GM12801 (cell line): ENCODE measurements around the gene MSS51.

Experiments used
- TF ChIP-seq, protein P1 (sequence below): IDR thresholded peaks from one replicate; pipeline ENCODE4 v1.5.1; 2011; ENCODE audit warnings: control low read depth; ENCODE audit not compliant: insufficient read length; ENCODE audit errors: extremely low read depth

Gene MSS51

GRCh38 chr10:73439055-73439454 lies 5.7 kb upstream of the MSS51 start:
- TF ChIP-seq, protein P1, sequence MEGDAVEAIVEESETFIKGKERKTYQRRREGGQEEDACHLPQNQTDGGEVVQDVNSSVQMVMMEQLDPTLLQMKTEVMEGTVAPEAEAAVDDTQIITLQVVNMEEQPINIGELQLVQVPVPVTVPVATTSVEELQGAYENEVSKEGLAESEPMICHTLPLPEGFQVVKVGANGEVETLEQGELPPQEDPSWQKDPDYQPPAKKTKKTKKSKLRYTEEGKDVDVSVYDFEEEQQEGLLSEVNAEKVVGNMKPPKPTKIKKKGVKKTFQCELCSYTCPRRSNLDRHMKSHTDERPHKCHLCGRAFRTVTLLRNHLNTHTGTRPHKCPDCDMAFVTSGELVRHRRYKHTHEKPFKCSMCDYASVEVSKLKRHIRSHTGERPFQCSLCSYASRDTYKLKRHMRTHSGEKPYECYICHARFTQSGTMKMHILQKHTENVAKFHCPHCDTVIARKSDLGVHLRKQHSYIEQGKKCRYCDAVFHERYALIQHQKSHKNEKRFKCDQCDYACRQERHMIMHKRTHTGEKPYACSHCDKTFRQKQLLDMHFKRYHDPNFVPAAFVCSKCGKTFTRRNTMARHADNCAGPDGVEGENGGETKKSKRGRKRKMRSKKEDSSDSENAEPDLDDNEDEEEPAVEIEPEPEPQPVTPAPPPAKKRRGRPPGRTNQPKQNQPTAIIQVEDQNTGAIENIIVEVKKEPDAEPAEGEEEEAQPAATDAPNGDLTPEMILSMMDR, result no peak

DNA sequence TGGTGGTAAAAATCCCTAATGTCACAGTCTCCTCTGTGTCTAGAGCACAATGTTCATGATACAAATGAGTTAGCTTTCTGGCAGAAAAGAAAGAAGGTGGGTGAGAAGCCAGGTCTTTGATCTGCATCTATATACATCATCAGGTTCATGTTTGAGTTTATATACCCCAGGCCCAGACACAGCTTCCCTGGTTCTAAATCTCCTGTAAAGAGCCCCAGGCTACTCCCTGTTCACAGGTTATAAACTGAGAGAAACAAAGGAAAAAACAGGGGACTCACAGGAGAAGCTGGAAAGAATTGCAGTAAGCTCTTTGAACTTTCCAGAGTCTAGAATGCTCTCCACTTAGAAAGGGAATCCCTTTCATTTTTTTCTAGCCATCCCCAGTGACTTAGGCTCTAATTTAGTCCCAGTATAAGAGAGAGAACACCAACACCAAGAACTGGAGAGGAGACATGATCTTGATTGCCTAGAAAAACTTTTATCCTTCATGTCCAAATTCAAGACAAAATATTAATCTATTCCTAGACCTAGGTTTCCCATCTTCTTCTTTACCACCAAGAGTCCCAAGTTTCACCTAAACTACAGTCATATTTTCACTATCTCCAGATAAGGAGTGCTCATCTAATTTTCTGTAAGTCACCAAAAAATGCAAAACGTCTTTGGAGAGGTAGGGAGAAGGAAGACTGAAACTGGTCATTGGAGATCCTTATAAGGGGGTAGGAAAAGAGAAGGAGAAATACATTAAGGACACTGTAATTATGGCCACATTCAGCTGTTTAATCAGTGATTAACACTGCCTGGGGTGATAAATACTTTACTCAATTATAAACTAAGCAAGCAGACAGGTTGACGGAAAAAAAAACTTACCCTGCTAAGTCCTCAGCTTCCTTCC lies 469 bp downstream of the MSS51 start:
- TF ChIP-seq, protein P1, result no peak

- TF ChIP-seq, protein P1, result no peak
Observed at GRCh38 chr10:73426318-73426717, 7.0 kb downstream of the MSS51 start.

DNA sequence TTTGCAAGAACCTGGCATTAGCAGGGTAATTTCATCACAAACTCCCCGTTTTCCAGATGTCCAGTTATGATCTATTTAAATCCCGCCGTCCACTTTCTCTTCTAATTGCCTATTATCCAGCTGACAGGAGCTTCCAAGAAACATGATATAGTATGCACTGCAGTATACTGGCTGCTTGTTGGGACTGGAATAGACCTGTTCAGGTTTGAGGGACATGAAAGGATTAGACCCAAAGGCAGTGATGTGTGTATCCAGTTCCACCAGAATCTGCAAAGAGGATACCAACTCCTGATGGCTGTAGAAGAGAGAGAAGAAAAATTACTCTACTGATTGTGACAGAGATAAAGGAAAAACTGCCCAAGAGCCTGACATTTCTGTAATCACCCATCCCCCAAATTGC lies 8.9 kb downstream of the MSS51 start:
- TF ChIP-seq, protein P1, result no peak

DNA sequence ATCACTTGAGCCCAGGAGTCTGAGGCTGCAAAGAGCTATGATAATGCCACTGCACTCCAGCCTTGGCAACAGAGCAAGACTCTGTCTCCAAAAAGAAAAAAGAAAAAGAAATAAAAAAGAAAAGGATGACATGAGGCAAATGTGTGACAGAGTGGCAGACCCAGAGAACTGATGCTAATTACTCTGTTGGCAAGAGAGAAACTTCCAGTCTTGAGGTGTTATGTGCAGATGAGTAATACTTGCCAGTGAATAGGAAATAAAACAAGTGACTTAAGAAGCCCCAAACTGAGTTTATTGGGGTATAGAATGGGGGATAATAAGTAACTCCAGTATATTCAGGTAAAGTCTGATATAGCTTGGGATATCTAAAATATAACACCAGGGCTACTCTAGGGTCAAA lies 10.1 kb downstream of the MSS51 start:
- TF ChIP-seq, protein P1, result no peak

GRCh38 chr10:73416571-73416970 lies 16.8 kb downstream of the MSS51 start:
- TF ChIP-seq, protein P1, result no peak

GRCh38 chr10:73414230-73414945 lies 19.0 kb downstream of the MSS51 start:
- TF ChIP-seq, protein P1, result no peak
